ENCODE results near the gene GALNT11. TPM values are rescaled to one million over a fixed set of nuclear protein-coding genes. Genes with fewer than 3 reads are reported as not detected.
"Not testable (repeated sequence)": the region's sequence is repeated elsewhere in the genome, so short reads cannot be mapped to it uniquely, and the experiment has no call there.

GALNT11 gene
- total and polyA plus RNA-seq, 2 experiments from 2014 or later = 42.0 to 49.1 TPM

DNA sequence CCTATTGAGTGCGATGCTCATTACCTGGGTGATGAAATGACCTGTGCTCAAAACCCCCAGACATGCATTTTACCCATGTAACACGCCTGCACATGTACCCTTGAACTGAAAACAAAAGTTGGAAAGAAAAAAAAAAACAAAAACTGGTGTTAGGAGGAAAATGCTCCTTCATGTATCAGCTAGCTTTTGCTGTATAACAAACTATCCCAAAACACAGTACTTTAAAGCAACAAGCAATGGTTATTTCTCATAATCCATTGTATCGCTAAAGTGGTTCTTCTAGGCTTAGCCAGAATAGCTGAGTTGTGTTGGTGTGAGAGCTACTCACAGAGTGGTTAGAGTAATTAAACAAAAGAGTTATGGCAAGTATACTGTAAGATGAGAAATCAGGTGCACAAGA, 12.2 kb upstream of the GALNT11 start:
- Histone ChIP-seq H3K9me2 (ENCODE audit: insufficient read depth) (no peaks in the 10 kb centered on the region), H3F3A (ENCODE audit: insufficient read depth) (no peaks in the 10 kb centered on the region), H3K27me3 (replicated peaks; ENCODE audit: insufficient read depth) (peaks cover 12% of the 10 kb centered on the region; the same call in 1 of the 2 replicates), H3K9ac (no peak overlapping the region), H3K9me3 (ENCODE audit: low read depth) (no peaks in the 10 kb centered on the region), H3K79me2 (ENCODE audit: insufficient read depth) (no peaks in the 10 kb centered on the region), H2AFZ (no peak overlapping the region), H3K4me1 (ENCODE audit: insufficient read depth) (no peaks in the 10 kb centered on the region), H3K4me3 (no peak overlapping the region), H3K36me3 (ENCODE audit: low read depth) (no peaks in the 10 kb centered on the region), H4K20me1 (ENCODE audit: insufficient read depth) (no peaks in the 10 kb centered on the region), H3K4me2 (ENCODE audit: unreplicated experiment) (no peak overlapping the region), H3K27ac (no peak overlapping the region)
- in situ Hi-C loops (cut with MboI) = no loop called here
- no peak for TF ChIP-seq EZH2 (IDR thresholded peaks at IDR 0.05; ENCODE audit: insufficient read depth, poor library complexity, severe bottlenecking)
- 60 to 66% methylated on average over 3 of the region's 3 CpGs for WGBS, 2 experiments (ENCODE audit: low coverage in 1 of 2, low lambda C conversion rate in 2 of 2, missing lambda C conversion rate in 2 of 2)
- DNase-seq = no peak

DNA sequence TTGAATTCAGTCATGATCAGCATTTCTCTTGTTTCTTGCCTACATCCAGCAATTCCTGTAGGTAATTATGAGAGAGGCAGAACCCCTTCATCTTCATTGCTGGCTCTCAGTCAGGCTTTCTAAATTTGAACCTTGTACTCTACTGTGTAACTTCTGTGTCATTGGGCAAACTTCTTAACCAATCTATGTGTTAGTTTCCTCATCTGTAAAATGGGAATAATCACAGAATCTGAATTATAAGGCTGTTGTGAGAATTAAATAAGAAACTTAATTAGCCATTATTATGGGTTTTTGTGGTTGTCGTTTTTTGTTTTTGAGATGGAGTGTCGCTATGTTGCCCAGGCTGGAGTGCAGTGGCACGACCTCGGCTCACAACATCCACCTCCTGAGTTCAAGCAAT, 11.5 kb upstream of the GALNT11 start:
- WGBS, 2 experiments (ENCODE audit: low coverage in 1 of 2, low lambda C conversion rate in 2 of 2, missing lambda C conversion rate in 2 of 2) = 71 to 77% methylated on average over 4 of the region's 4 CpGs
- Histone ChIP-seq H3K36me3 (ENCODE audit: low read depth) (no peaks in the 10 kb centered on the region), H3K9ac (no peak overlapping the region), H4K20me1 (ENCODE audit: insufficient read depth) (no peaks in the 10 kb centered on the region), H3K4me3 (no peak overlapping the region), H3K9me3 (ENCODE audit: low read depth) (no peaks in the 10 kb centered on the region), H3K27ac (no peak overlapping the region), H3K9me2 (ENCODE audit: insufficient read depth) (no peaks in the 10 kb centered on the region), H3K27me3 (replicated peaks; ENCODE audit: insufficient read depth) (peaks cover 12% of the 10 kb centered on the region; the same call in 1 of the 2 replicates), H2AFZ (no peak overlapping the region), H3F3A (ENCODE audit: insufficient read depth) (no peaks in the 10 kb centered on the region), H3K4me1 (ENCODE audit: insufficient read depth) (no peaks in the 10 kb centered on the region), H3K4me2 (ENCODE audit: unreplicated experiment) (no peak overlapping the region), H3K79me2 (ENCODE audit: insufficient read depth) (no peaks in the 10 kb centered on the region)
- no peak for DNase-seq
- TF ChIP-seq EZH2 (IDR thresholded peaks at IDR 0.05; ENCODE audit: insufficient read depth, poor library complexity, severe bottlenecking) (no peak), EZH2phosphoT487 (IDR thresholded peaks at IDR 0.05; ENCODE audit: insufficient read depth, low read depth) (no peak)
- in situ Hi-C loops (cut with MboI) = no loop called here

DNA sequence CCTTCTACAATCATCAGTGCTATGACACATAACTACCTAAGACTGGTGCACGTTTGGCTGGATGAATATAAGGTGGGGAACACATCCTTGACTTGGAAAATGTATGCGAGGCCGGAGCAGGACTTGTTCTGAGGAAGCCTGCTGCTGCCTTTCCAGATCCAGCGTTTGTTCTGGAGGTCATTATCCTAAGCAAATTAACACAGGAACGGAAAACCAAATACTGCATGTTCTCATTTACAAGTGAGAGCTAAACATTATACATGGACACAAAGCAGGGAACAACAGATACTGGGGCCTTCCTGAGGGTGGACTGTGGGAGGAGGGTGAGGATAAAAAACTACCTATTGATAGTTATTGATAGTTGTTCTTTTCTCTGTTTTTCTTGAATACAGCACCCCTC, 10.8 kb upstream of the GALNT11 start:
- Histone ChIP-seq H3K9me3 (ENCODE audit: low read depth) (no peaks in the 10 kb centered on the region), H3F3A (ENCODE audit: insufficient read depth) (no peaks in the 10 kb centered on the region), H3K4me1 (ENCODE audit: insufficient read depth) (no peaks in the 10 kb centered on the region), H3K9ac (no peak overlapping the region), H3K27me3 (replicated peaks; ENCODE audit: insufficient read depth) (peaks cover 12% of the 10 kb centered on the region; the same call in 1 of the 2 replicates), H3K4me3 (no peak overlapping the region), H2AFZ (no peak overlapping the region), H3K4me2 (ENCODE audit: unreplicated experiment) (no peak overlapping the region), H3K27ac (no peak overlapping the region), H4K20me1 (ENCODE audit: insufficient read depth) (no peaks in the 10 kb centered on the region), H3K79me2 (ENCODE audit: insufficient read depth) (no peaks in the 10 kb centered on the region), H3K9me2 (ENCODE audit: insufficient read depth) (no peaks in the 10 kb centered on the region), H3K36me3 (ENCODE audit: low read depth) (no peaks in the 10 kb centered on the region)
- no peak for TF ChIP-seq EZH2phosphoT487 (IDR thresholded peaks at IDR 0.05; ENCODE audit: insufficient read depth, low read depth)
- TF ChIP-seq EZH2 (IDR thresholded peaks at IDR 0.05; ENCODE audit: insufficient read depth, poor library complexity, severe bottlenecking) = no peak
- in situ Hi-C loops (cut with MboI) = no loop called here
- DNase-seq = no peak
- 45 to 46% methylated on average over 5 of the region's 5 CpGs for WGBS, 2 experiments (ENCODE audit: low coverage in 1 of 2, low lambda C conversion rate in 2 of 2, missing lambda C conversion rate in 2 of 2)

DNA sequence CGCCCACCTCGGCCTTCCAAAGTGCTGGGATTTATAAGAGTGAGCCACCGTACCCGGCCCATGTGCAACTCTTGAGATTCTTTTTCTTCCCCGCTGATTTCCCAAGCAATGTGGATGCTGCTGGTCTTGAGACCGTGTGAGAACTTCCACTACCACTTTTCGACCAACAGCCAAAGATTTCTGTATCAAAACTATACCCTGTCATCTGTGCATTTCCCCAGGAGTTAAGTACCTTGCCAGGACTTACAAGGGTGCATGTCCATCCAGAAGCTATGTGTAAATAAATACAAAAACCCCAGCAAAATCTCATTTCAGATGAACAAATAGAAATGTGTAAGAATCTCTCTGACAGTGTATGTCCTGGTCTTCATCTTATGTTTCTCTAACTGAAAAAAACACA, 9.9 kb upstream of the GALNT11 start:
- H3K79me2 ChIP-seq (ENCODE audit: insufficient read depth) = no peaks in the 10 kb centered on the region
- no peak for DNase-seq
- 67 to 72% methylated on average over 7 of the region's 7 CpGs for WGBS, 2 experiments (ENCODE audit: low coverage in 1 of 2, low lambda C conversion rate in 2 of 2, missing lambda C conversion rate in 2 of 2)
- H3K9me2 ChIP-seq (ENCODE audit: insufficient read depth) = no peaks in the 10 kb centered on the region
- in situ Hi-C loops (cut with MboI) = no loop called here
- H3K9me3 ChIP-seq (ENCODE audit: low read depth) = no peaks in the 10 kb centered on the region
- no peak overlapping the region for H3K27ac ChIP-seq
- H4K20me1 ChIP-seq (ENCODE audit: insufficient read depth) = no peaks in the 10 kb centered on the region
- H3K36me3 ChIP-seq (ENCODE audit: low read depth) = no peaks in the 10 kb centered on the region
- no peak overlapping the region for H2AFZ ChIP-seq
- H3K4me1 ChIP-seq (ENCODE audit: insufficient read depth) = no peaks in the 10 kb centered on the region
- no peak for TF ChIP-seq EZH2phosphoT487 (IDR thresholded peaks at IDR 0.05; ENCODE audit: insufficient read depth, low read depth)
- no peak for TF ChIP-seq EZH2 (IDR thresholded peaks at IDR 0.05; ENCODE audit: insufficient read depth, poor library complexity, severe bottlenecking)
- no peak overlapping the region for H3K4me2 ChIP-seq (ENCODE audit: unreplicated experiment)
- peaks cover 12% of the 10 kb centered on the region; the same call in 1 of the 2 replicates for H3K27me3 ChIP-seq (replicated peaks; ENCODE audit: insufficient read depth)
- H3K4me3 ChIP-seq = no peak overlapping the region
- H3F3A ChIP-seq (ENCODE audit: insufficient read depth) = no peaks in the 10 kb centered on the region
- H3K9ac ChIP-seq = no peak overlapping the region

DNA sequence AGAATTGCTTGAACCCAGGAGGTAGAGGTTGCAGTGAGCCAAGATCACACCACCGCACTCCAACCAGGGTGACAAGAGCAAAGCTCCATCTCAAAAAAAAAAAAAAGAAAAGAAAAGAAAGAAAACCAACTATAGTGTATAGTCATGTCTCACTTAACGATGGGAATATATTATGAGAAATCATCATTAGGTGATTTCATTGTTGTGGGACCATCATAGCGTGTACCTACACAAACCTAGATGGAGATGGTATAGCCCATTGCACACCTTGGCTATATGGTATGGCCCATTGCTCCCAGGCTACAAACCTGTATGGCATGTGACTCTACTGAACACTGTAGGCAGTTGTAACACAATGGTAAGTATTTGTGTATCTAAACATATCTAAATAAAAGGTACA, 8.5 kb upstream of the GALNT11 start:
- no peaks in the 10 kb centered on the region for H4K20me1 ChIP-seq (ENCODE audit: insufficient read depth)
- no peaks in the 10 kb centered on the region for H3K79me2 ChIP-seq (ENCODE audit: insufficient read depth)
- H3K4me1 ChIP-seq (ENCODE audit: insufficient read depth) = no peaks in the 10 kb centered on the region
- no peaks in the 10 kb centered on the region for H3K36me3 ChIP-seq (ENCODE audit: low read depth)
- H2AFZ ChIP-seq = no peak overlapping the region
- H3K4me3 ChIP-seq = no peak overlapping the region
- in situ Hi-C loops (cut with MboI) = no loop called here
- DNase-seq = no peak
- no peak overlapping the region for H3K27ac ChIP-seq
- no peak for TF ChIP-seq EZH2phosphoT487 (IDR thresholded peaks at IDR 0.05; ENCODE audit: insufficient read depth, low read depth)
- no peak for TF ChIP-seq EZH2 (IDR thresholded peaks at IDR 0.05; ENCODE audit: insufficient read depth, poor library complexity, severe bottlenecking)
- H3K9me3 ChIP-seq (ENCODE audit: low read depth) = no peaks in the 10 kb centered on the region
- no peaks in the 10 kb centered on the region for H3F3A ChIP-seq (ENCODE audit: insufficient read depth)
- WGBS, 2 experiments (ENCODE audit: low coverage in 1 of 2, low lambda C conversion rate in 2 of 2, missing lambda C conversion rate in 2 of 2) = 56 to 65% methylated on average over 3 of the region's 3 CpGs
- H3K27me3 ChIP-seq (replicated peaks; ENCODE audit: insufficient read depth) = no peaks in the 10 kb centered on the region; the same call in 1 of the 2 replicates
- no peaks in the 10 kb centered on the region for H3K9me2 ChIP-seq (ENCODE audit: insufficient read depth)
- no peak overlapping the region for H3K4me2 ChIP-seq (ENCODE audit: unreplicated experiment)
- H3K9ac ChIP-seq = no peak overlapping the region

DNA sequence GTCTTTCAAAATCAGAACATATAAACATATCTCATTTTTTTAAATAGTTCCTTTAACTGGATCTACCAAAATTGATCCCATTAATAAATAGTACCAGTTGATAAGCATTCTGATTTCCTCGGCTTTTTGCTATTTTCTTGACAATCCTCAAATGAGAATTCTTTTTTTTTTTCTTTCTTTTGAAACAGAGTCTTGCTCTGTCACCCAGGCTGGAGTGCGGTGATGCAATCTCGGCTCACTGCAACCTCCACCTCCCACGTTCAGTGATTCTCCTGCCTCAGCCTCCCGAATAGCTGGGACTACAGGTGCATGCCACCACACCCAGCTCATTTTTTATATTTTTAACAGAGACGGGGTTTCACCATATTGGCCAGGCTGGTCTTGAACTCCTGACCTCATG, 7.8 kb upstream of the GALNT11 start:
- H3K36me3 ChIP-seq (ENCODE audit: low read depth); H3K9me2 ChIP-seq (ENCODE audit: insufficient read depth); H3K27me3 ChIP-seq (replicated peaks; ENCODE audit: insufficient read depth); H2AFZ ChIP-seq; H3K4me3 ChIP-seq; H3K79me2 ChIP-seq (ENCODE audit: insufficient read depth); H3K9me3 ChIP-seq (ENCODE audit: low read depth); H3K4me2 ChIP-seq (ENCODE audit: unreplicated experiment); H3K4me1 ChIP-seq (ENCODE audit: insufficient read depth); H3K9ac ChIP-seq; DNase-seq; H4K20me1 ChIP-seq (ENCODE audit: insufficient read depth); H3K27ac ChIP-seq; H3F3A ChIP-seq (ENCODE audit: insufficient read depth); in situ Hi-C loops (cut with MboI): not testable (repeated sequence)
- 82 to 88% methylated on average over 5 to 6 of the region's 6 CpGs for WGBS, 2 experiments (ENCODE audit: low coverage in 1 of 2, low lambda C conversion rate in 2 of 2, missing lambda C conversion rate in 2 of 2)

DNA sequence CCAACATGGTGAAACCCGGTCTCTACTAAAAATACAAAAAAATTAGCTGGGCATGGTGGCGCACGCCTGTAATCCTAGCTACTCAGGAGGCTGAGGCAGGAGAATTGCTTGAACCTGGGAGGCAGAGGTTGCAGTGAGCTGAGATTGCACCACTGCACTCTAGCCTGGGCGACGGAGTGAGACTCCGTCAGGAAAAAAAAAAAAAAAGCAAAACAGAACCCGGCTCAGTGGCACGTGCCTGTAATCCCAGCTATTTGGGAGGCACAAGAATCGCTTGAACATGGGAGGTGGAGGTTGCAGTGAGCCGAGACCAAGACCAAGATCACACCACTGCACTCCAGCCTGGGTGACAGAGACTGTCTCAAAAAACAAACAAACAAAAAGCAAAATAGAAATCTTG, 3.7 kb upstream of the GALNT11 start:
- H3K36me3 ChIP-seq (ENCODE audit: low read depth); H3K4me3 ChIP-seq; H4K20me1 ChIP-seq (ENCODE audit: insufficient read depth); H3K4me2 ChIP-seq (ENCODE audit: unreplicated experiment); H3K27me3 ChIP-seq (replicated peaks; ENCODE audit: insufficient read depth); H3K9me2 ChIP-seq (ENCODE audit: insufficient read depth); H3K9me3 ChIP-seq (ENCODE audit: low read depth); DNase-seq; H3F3A ChIP-seq (ENCODE audit: insufficient read depth); H3K27ac ChIP-seq; H3K4me1 ChIP-seq (ENCODE audit: insufficient read depth); H3K79me2 ChIP-seq (ENCODE audit: insufficient read depth); in situ Hi-C loops (cut with MboI); H2AFZ ChIP-seq; H3K9ac ChIP-seq: not testable (repeated sequence)
- WGBS, 2 experiments (ENCODE audit: low coverage in 1 of 2, low lambda C conversion rate in 2 of 2, missing lambda C conversion rate in 2 of 2) = 52 to 56% methylated on average over 10 of the region's 10 CpGs
